ENCODE measurements around the gene SPAG5.

GRCh38 chr17:28592260-28592659, 6.6 kb downstream of the SPAG5 start:
- TF ChIP-seq CTCF (conservative IDR thresholded peaks at IDR 0.05; ENCODE audit: low read depth in 2 of 2) = no peak
- TF ChIP-seq POLR2AphosphoS5 (IDR thresholded peaks at IDR 0.05; ENCODE audit: low read depth) = no peak
- TF ChIP-seq EZH2 (IDR thresholded peaks at IDR 0.05; ENCODE audit: low read depth, unreplicated experiment) = no peak
- TF ChIP-seq JUNB (IDR thresholded peaks at IDR 0.05; ENCODE audit: unreplicated experiment) = no peak
- no peak for TF ChIP-seq ETS1 (IDR thresholded peaks at IDR 0.05)
- no peak for TF ChIP-seq CREB1 (CRISPR knock-in tag; IDR thresholded peaks at IDR 0.05; ENCODE audit: low read depth)
- TF ChIP-seq REST (IDR thresholded peaks at IDR 0.05; ENCODE audit: unreplicated experiment) = no peak

All from GM23338 (cell line).